ENCODE measurements around the gene RNF187. TPM values are rescaled to one million over a fixed set of nuclear protein-coding genes. Genes with fewer than 3 reads are reported as not detected.
A peak's percentile ranks its signal among the peaks of the same experiment; 100 is the strongest.

The RNF187 gene
- total RNA-seq, 1 experiment from 2014 or later: 143 TPM

GRCh38 chr1:228471762-228472398, 15.3 kb upstream of the RNF187 start:
- no peak for DNase-seq (ENCODE audit: low read depth, low spot score)
- BruUV-seq (replicated peaks): no TSS peak

GRCh38 chr1:228472655-228473054, 14.5 kb upstream of the RNF187 start:
- ChIA-PET POLR2A (no interaction called here), CTCF (no interaction called here)
- Histone ChIP-seq H3K36me3 (ENCODE audit: control insufficient read depth, insufficient read depth, low read length) (no peaks in the 10 kb centered on the region), H3K9me3 (ENCODE audit: control insufficient read depth, insufficient read depth, low read depth, low read length) (no peaks in the 10 kb centered on the region), H3K4me3 (ENCODE audit: low read depth in 2 of 2, low read length in 2 of 2) (no peak overlapping the region), H3K4me1 (ENCODE audit: control insufficient read depth, insufficient read depth, low read length) (no peaks in the 10 kb centered on the region), H3K27ac (ENCODE audit: low read length) (no peak overlapping the region), H3K27me3 (ENCODE audit: control insufficient read depth, insufficient read depth, low read length) (no peaks in the 10 kb centered on the region)
- in situ Hi-C loops (cut with HindIII; ENCODE audit: low pct_unique_long_range_greater_than_20kb, low sequenced_read_pairs): no loop called here
- ATAC-seq: no peak
- DNase-seq (ENCODE audit: low read depth, low spot score): no peak
- intact Hi-C loops (cut with micrococcal nuclease; ENCODE audit: unreplicated experiment): no loop called here
- TF ChIP-seq CTCF (IDR thresholded peaks at IDR 0.05) (no peak), POLR2AphosphoS5 (IDR thresholded peaks at IDR 0.05; ENCODE audit: low read depth, low read length) (no peak), TCF7L2 (IDR thresholded peaks at IDR 0.05; ENCODE audit: low read depth, low read length) (no peak), SIN3A (IDR thresholded peaks at IDR 0.05; ENCODE audit: borderline replicate concordance, insufficient read depth, low read depth, low read length) (no peak), REST (IDR thresholded peaks at IDR 0.05; ENCODE audit: insufficient read depth in 1 of 2, low read depth in 2 of 2, low read length in 1 of 2) (no peak)
- no TSS peak for BruUV-seq (replicated peaks)

More at GRCh38 chr1:228471762-228472398, 15.3 kb upstream of the RNF187 start:
- intact Hi-C loops (cut with micrococcal nuclease; ENCODE audit: unreplicated experiment): no loop called here
- Histone ChIP-seq H3K9me3 (ENCODE audit: control insufficient read depth, insufficient read depth, low read depth, low read length) (no peaks in the 10 kb centered on the region), H3K27ac (ENCODE audit: low read length) (no peak overlapping the region), H3K4me3 (ENCODE audit: low read depth in 2 of 2, low read length in 2 of 2) (no peak overlapping the region), H3K36me3 (ENCODE audit: control insufficient read depth, insufficient read depth, low read length) (no peaks in the 10 kb centered on the region), H3K4me1 (ENCODE audit: control insufficient read depth, insufficient read depth, low read length) (no peaks in the 10 kb centered on the region), H3K27me3 (ENCODE audit: control insufficient read depth, insufficient read depth, low read length) (0 out of 2 replicates have a peak, but pooled peaks cover 2% of the 10 kb centered on the region)
- TF ChIP-seq REST (IDR thresholded peaks at IDR 0.05; ENCODE audit: insufficient read depth in 1 of 2, low read depth in 2 of 2, low read length in 1 of 2) (no peak), TCF7L2 (IDR thresholded peaks at IDR 0.05; ENCODE audit: low read depth, low read length) (no peak), CTCF (IDR thresholded peaks at IDR 0.05) (peak; percentile 80)
- ATAC-seq: peak; percentile 84
- CTCF ChIA-PET: interaction anchor here (0.6 to 0.7 kb wide), 3 partner anchors 14 to 30 kb away, joined by 3 to 8 read pairs (median 6); a partner anchor contains a TSS
- POLR2A ChIA-PET: no interaction called here
- in situ Hi-C loops (cut with HindIII; ENCODE audit: low pct_unique_long_range_greater_than_20kb, low sequenced_read_pairs): no loop called here

Measured in Panc1 (cell line).